CD4-positive, alpha-beta T cell (primary cell): Measurements from ENCODE around the gene COL4A2. TPM values are rescaled to one million over a fixed set of nuclear protein-coding genes. Genes with fewer than 3 reads are reported as not detected.

Experiments used
- ATAC-seq: fragments of 200-7000 bp; cut with Tn5 transposase; one replicate; pipeline ENCODE4 v1.10.0; 2022; ENCODE audit warnings: mild to moderate bottlenecking; ENCODE audit not compliant: poor library complexity
- CTCF ChIA-PET: fragments of 350-600 bp; sonication (Branson Sonifier 250); formaldehyde crosslinking; loops from one replicate; lab custom pipeline; 2021; ENCODE audit warnings: antibody characterized with exemption, inconsistent platforms; lab: Charles Lee
- POLR2A ChIA-PET: fragments of 350-600 bp; sonication (Branson Sonifier 250); formaldehyde crosslinking; loops from one replicate; lab custom pipeline; 2021; ENCODE audit warnings: antibody characterized with exemption, inconsistent platforms; lab: Charles Lee
- DNase-seq, 14 experiments: peaks; one replicate each; pipeline ENCODE4 v3.0.0-alpha.2; 2013 to 2020; ENCODE audit warnings: mixed read lengths in 2 of 14
- H3K27ac ChIP-seq, 2 donors: one replicate each; pipeline versions ENCODE4 v1.5.1 to v1.7.0; 2013; ENCODE audit warnings: low read length in 2 of 2, low read depth in 1 of 2, mild to moderate bottlenecking in 1 of 2
- H3K27me3 ChIP-seq, 2 experiments: 1 replicate in 1 of 2; 2 replicates in 1 of 2; pipeline versions ENCODE4 v1.6.1 to v1.7.0; 2013; ENCODE audit warnings: low read length in 2 of 2, control low read depth in 1 of 2, mild to moderate bottlenecking in 1 of 2, moderate library complexity in 1 of 2; ENCODE audit not compliant: insufficient read depth in 2 of 2, control insufficient read depth in 1 of 2
- H3K36me3 ChIP-seq: one replicate; pipeline ENCODE4 v1.6.1; 2013; ENCODE audit warnings: low read length, control low read depth; ENCODE audit not compliant: insufficient read depth
- H3K4me1 ChIP-seq: one replicate; pipeline ENCODE4 v1.6.1; 2013; ENCODE audit warnings: low read length, control low read depth; ENCODE audit not compliant: insufficient read depth
- H3K4me3 ChIP-seq: one replicate; pipeline ENCODE4 v1.5.1; 2013; ENCODE audit warnings: mild to moderate bottlenecking, low read length, moderate library complexity
- H3K9me3 ChIP-seq, 2 experiments: 1 replicate in 1 of 2; 2 replicates in 1 of 2; pipeline versions ENCODE4 v1.6.1 to v1.7.0; 2013; ENCODE audit warnings: low read length in 2 of 2, mild to moderate bottlenecking in 2 of 2, control low read depth in 1 of 2, moderate library complexity in 1 of 2; ENCODE audit not compliant: control insufficient read depth in 1 of 2, insufficient read depth in 1 of 2
- H3K27ac Mint-ChIP-seq: one replicate; pipeline ENCODE4 v1.8.0; 2020; ENCODE audit warnings: mixed read lengths
- H3K27me3 Mint-ChIP-seq: one replicate; pipeline ENCODE4 v1.8.0; 2021; ENCODE audit warnings: mixed read lengths
- H3K36me3 Mint-ChIP-seq: one replicate; pipeline ENCODE4 v1.8.0; 2021; ENCODE audit warnings: low read depth, mixed read lengths
- H3K4me1 Mint-ChIP-seq: one replicate; pipeline ENCODE4 v1.8.0; 2021; ENCODE audit warnings: low read depth, mixed read lengths
- H3K4me3 Mint-ChIP-seq: one replicate; pipeline ENCODE4 v1.8.0; 2020; ENCODE audit warnings: mild to moderate bottlenecking, mixed read lengths
- H3K9me3 Mint-ChIP-seq: one replicate; pipeline ENCODE4 v1.8.0; 2020; ENCODE audit warnings: mixed read lengths
- CTCF ChIP-seq: fragments of 200-600 bp; IDR thresholded peaks from one replicate; pipeline ENCODE4 v1.8.0; 2022; ENCODE audit warnings: antibody characterized with exemption, mild to moderate bottlenecking
- intact Hi-C, 2 experiments: fragments of 100-400 bp; cut with DNase I in 1 of 2; cut with micrococcal nuclease in 1 of 2; formaldehyde crosslinking; loops; one replicate each; pipeline versions ENCODE4 v1.15.1 to v1.9.0; 2023 to 2025; cut with DNase I, micrococcal nuclease
- total RNA-seq, 174 experiments: library from RNA in 2 of 174; stranded (reverse) in 2 of 174; gene quantifications; one replicate each; pipeline ENCODE4 v1.2.3 and lab custom pipeline; 2021 to 2026

Gene COL4A2
- total RNA-seq, 2 experiments from 2014 or later = not detected

DNA sequence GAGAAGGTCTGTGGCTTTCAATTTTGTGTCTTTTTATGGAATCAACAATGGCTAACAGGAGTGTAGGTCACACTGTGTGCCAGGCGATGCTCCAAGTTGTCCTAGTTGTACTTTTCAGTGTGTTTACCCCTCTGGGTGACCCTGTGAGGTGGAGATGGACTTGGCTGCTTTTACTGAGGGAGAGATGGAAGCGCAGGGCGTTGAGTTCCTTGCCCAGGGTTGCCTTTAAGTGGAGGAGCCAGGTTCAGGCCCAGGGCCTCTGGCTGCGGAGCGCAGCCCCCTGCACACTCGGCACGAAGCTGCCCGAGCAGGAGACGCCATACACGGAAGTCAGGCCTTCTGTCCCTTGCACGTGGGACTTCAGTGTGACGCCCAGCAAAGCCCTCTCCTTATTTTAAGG, 141.6 kb downstream of the COL4A2 start:
- no peaks in the 10 kb centered on the region for H3K4me1 Mint-ChIP-seq
- DNase-seq = no peak
- CTCF ChIA-PET = no interaction called here
- no peak overlapping the region for H3K4me3 Mint-ChIP-seq
- no peak for ATAC-seq
- H3K27ac ChIP-seq = no peak overlapping the region
- intact Hi-C loops = no loop called here
- no peaks in the 10 kb centered on the region for H3K9me3 ChIP-seq
- no peaks in the 10 kb centered on the region for H3K36me3 Mint-ChIP-seq
- no peaks in the 10 kb centered on the region for H3K36me3 ChIP-seq
- H3K4me1 ChIP-seq = no peaks in the 10 kb centered on the region
- H3K9me3 Mint-ChIP-seq = no peaks in the 10 kb centered on the region
- H3K27me3 ChIP-seq = peaks cover under 1 to 21% of the 10 kb centered on the region in 2 experiments
- no peak for TF ChIP-seq CTCF
- H3K27me3 Mint-ChIP-seq = peaks cover 62% of the 10 kb centered on the region
- H3K4me3 ChIP-seq = no peak overlapping the region
- POLR2A ChIA-PET = no interaction called here
- no peak overlapping the region for H3K27ac Mint-ChIP-seq

- no peaks in the 10 kb centered on the region for H3K36me3 Mint-ChIP-seq
- Histone ChIP-seq H3K27me3 (peaks cover 0 to 17% of the 10 kb centered on the region in 2 experiments), H3K27ac (no peak overlapping the region), H3K36me3 (no peaks in the 10 kb centered on the region), H3K4me1 (no peaks in the 10 kb centered on the region), H3K4me3 (no peak overlapping the region), H3K9me3 (no peaks in the 10 kb centered on the region)
- no peak overlapping the region for H3K4me3 Mint-ChIP-seq
- no peak overlapping the region for H3K27ac Mint-ChIP-seq
- ATAC-seq = no peak
- no peak for DNase-seq
- TF ChIP-seq CTCF = no peak
- no peaks in the 10 kb centered on the region for H3K4me1 Mint-ChIP-seq
- ChIA-PET CTCF (no interaction called here), POLR2A (no interaction called here)
- peaks cover 65% of the 10 kb centered on the region for H3K27me3 Mint-ChIP-seq
- intact Hi-C loops = loop anchor here (10.0 kb wide), 2 partner anchors 115 to 265 kb away; partner anchors contain the start of genes ING1 (in 1 of the 2) and RAB20 (in 1 of the 2)
- H3K9me3 Mint-ChIP-seq = no peaks in the 10 kb centered on the region
Observed at GRCh38 chr13:110449219-110450015, 142.3 kb downstream of the COL4A2 start.

GRCh38 chr13:110450016-110450900, 143.2 kb downstream of the COL4A2 start:
- H3K9me3 ChIP-seq = no peaks in the 10 kb centered on the region
- no peaks in the 10 kb centered on the region for H3K36me3 ChIP-seq
- no peak overlapping the region for H3K27ac ChIP-seq
- intact Hi-C loops = loop anchor here (10.0 kb wide), 2 partner anchors 115 to 265 kb away; partner anchors contain the start of genes ING1 (in 1 of the 2) and RAB20 (in 1 of the 2)
- H3K4me1 Mint-ChIP-seq = no peaks in the 10 kb centered on the region
- CTCF ChIA-PET = no interaction called here
- H3K27ac Mint-ChIP-seq = no peak overlapping the region
- H3K4me3 ChIP-seq = no peak overlapping the region
- H3K4me3 Mint-ChIP-seq = no peak overlapping the region
- DNase-seq (no peak), ATAC-seq (no peak)
- no peak for TF ChIP-seq CTCF
- no peaks in the 10 kb centered on the region for H3K4me1 ChIP-seq
- no peaks in the 10 kb centered on the region for H3K36me3 Mint-ChIP-seq
- H3K9me3 Mint-ChIP-seq = no peaks in the 10 kb centered on the region
- POLR2A ChIA-PET = no interaction called here
- H3K27me3 ChIP-seq = peaks cover 6 to 14% of the 10 kb centered on the region in 2 experiments
- H3K27me3 Mint-ChIP-seq = peaks cover 65% of the 10 kb centered on the region
